HepG2 (cell line): Measurements from ENCODE around the gene DNAJC19. TPM values are rescaled to one million over a fixed set of nuclear protein-coding genes. Genes with fewer than 3 reads are reported as not detected.

ENCODE experiments used
- ADNP ChIP-seq: sonication (generic); formaldehyde crosslinking; IDR thresholded peaks from 2 replicates; pipeline ENCODE4 v1.4.0; 2020; ENCODE audit warnings: missing genetic modification reagents
- AGO1 ChIP-seq: fragments of 200-400 bp; formaldehyde crosslinking; IDR thresholded peaks from 2 replicates; pipeline ENCODE4 v1.6.1; 2017; ENCODE audit warnings: mild to moderate bottlenecking, low read depth, low read length, moderate library complexity; ENCODE audit not compliant: poor library complexity, severe bottlenecking
- ATF5 ChIP-seq: sonication (generic); formaldehyde crosslinking; IDR thresholded peaks from 2 replicates; pipeline ENCODE4 v1.4.0; 2020; ENCODE audit warnings: mild to moderate bottlenecking, low read depth, missing genetic modification reagents
- CSRNP1 ChIP-seq: sonication (generic); formaldehyde crosslinking; IDR thresholded peaks from 2 replicates; pipeline ENCODE4 v1.8.1; 2023; ENCODE audit warnings: mild to moderate bottlenecking, missing genetic modification reagents
- GMEB1 ChIP-seq: sonication (generic); formaldehyde crosslinking; IDR thresholded peaks from 2 replicates; pipeline ENCODE4 v1.5.1; 2020; ENCODE audit warnings: missing genetic modification reagents, mild to moderate bottlenecking, borderline replicate concordance
- GTF2F1 ChIP-seq: fragments of 150-350 bp; IDR thresholded peaks from 2 replicates; pipeline ENCODE4 v1.6.1; 2014; ENCODE audit warnings: low read length
- KLF9 ChIP-seq: IDR thresholded peaks from 2 replicates; pipeline ENCODE4 v1.6.1; 2016; ENCODE audit warnings: low read depth
- NR1H2 ChIP-seq: sonication (generic); formaldehyde crosslinking; IDR thresholded peaks from 2 replicates; pipeline ENCODE4 v1.8.1; 2022; ENCODE audit warnings: low read depth, missing genetic modification reagents, borderline replicate concordance
- RXRA ChIP-seq: sonication (generic); formaldehyde crosslinking; IDR thresholded peaks from 2 replicates; pipeline ENCODE4 v1.5.1; 2020; ENCODE audit warnings: missing genetic modification reagents
- SUZ12 ChIP-seq: fragments of 150-350 bp; IDR thresholded peaks from 2 replicates; pipeline ENCODE4 v1.6.1; 2014; ENCODE audit warnings: low read depth, low read length
- ZBTB14 ChIP-seq: sonication (generic); formaldehyde crosslinking; IDR thresholded peaks from 2 replicates; pipeline ENCODE4 v1.4.0; 2020; ENCODE audit warnings: missing genetic modification reagents
- ZNF121 ChIP-seq: sonication (generic); formaldehyde crosslinking; IDR thresholded peaks from 2 replicates; pipeline ENCODE4 v1.5.0; 2020; ENCODE audit warnings: mild to moderate bottlenecking, missing genetic modification reagents
- ZNF260 ChIP-seq: sonication (generic); formaldehyde crosslinking; IDR thresholded peaks from 2 replicates; pipeline ENCODE4 v1.4.0; 2020; ENCODE audit warnings: missing genetic modification reagents, low read depth, mild to moderate bottlenecking, borderline replicate concordance
- ZNF441 ChIP-seq: sonication (generic); formaldehyde crosslinking; IDR thresholded peaks from 2 replicates; pipeline ENCODE4 v1.7.0; 2021; ENCODE audit warnings: missing genetic modification reagents, borderline replicate concordance
- ZNF597 ChIP-seq: sonication (generic); formaldehyde crosslinking; IDR thresholded peaks from 2 replicates; pipeline ENCODE4 v1.5.0; 2020; ENCODE audit warnings: missing genetic modification reagents
- ZSCAN20 ChIP-seq: sonication (generic); formaldehyde crosslinking; IDR thresholded peaks from 2 replicates; pipeline ENCODE4 v1.4.0; 2020; ENCODE audit warnings: missing genetic modification reagents, mild to moderate bottlenecking, borderline replicate concordance
- polyA plus RNA-seq, 8 experiments: library from polyadenylated mRNA; depleted of rRNA in 3 of 8; stranded (reverse) in 7 of 8; unstranded in 1 of 8; fragments of >200 nt; fragmentation: Illumina TruSeq in 4 of 8; extraction: Trizol in 4 of 8; gene quantifications; 2 replicates each; pipeline versions ENCODE4 v1.2.1 to v1.2.3, GENCODE V29; 2011 to 2016; ENCODE audit warnings: low read depth in 4 of 8, missing spikeins in 1 of 8, mixed read lengths in 1 of 8; ENCODE audit not compliant: insufficient read depth in 1 of 8
- total RNA-seq, 5 experiments: library from RNA; depleted of rRNA; stranded (reverse); fragments of >200 nt; fragmentation: Illumina TruSeq; extraction: Trizol; gene quantifications; 2 replicates each; pipeline ENCODE4 v1.2.3, GENCODE V29; 2016; ENCODE audit warnings: low read depth in 1 of 5

DNAJC19 gene
- total and polyA plus RNA-seq, 2 of the 13 experiments (the other 11 are each of a cell fraction or from before 2014, with no cell fraction given): 51.1 to 75.8 TPM

- TF ChIP-seq ZBTB14 (CRISPR knock-in tag) (no peak), GTF2F1 (no peak), KLF9 (no peak), ZSCAN20 (peak; percentile 79), CSRNP1 (CRISPR knock-in tag) (no peak; the same call in 1 of the 2 replicates), NR1H2 (CRISPR knock-in tag) (peak; percentile 23; the same call in 1 of the 2 replicates), SUZ12 (no peak), ZNF597 (no peak), ZNF121 (CRISPR knock-in tag) (no peak), ZNF441 (CRISPR knock-in tag) (peak; percentile 70; the same call in 1 of the 2 replicates), AGO1 (no peak), ADNP (CRISPR knock-in tag) (no peak), ZNF260 (CRISPR knock-in tag) (no peak), GMEB1 (CRISPR knock-in tag) (peak; percentile 87), ATF5 (peak; percentile 88; the same call in 1 of the 2 replicates), RXRA (CRISPR knock-in tag) (0 out of 2 replicates have a peak, but pooled peaks have one; percentile 38)
Observed at GRCh38 chr3:180989291-180990163, at the start of gene DNAJC19 (continued).
